ENCODE measurements around the gene BCAS1.

BCAS1 gene

DNA sequence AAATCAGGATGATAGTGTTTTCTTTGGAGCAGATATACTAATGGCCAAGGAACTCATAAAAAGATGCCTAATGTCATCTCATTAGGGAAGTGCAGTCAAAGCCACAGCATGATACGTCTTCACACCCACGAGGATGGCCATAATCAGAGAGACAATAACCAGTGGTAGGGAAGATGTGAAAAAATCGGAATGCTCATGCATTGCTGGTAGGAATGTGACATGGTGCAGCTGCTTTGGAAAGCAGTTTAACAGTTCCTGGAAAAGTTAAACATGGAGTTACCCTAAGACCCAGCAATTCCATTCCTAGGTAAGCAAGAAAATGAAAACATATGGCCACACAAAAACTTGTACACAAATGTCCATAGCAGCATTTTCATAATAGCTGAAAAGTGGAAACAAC, 29.9 kb downstream of the BCAS1 start:
- TF ChIP-seq GATA3 (IDR thresholded peaks at IDR 0.05; ENCODE audit: low read depth, low read length) (no peak), GATA2 (IDR thresholded peaks at IDR 0.05; ENCODE audit: low read depth, low read length) (no peak)

DNA sequence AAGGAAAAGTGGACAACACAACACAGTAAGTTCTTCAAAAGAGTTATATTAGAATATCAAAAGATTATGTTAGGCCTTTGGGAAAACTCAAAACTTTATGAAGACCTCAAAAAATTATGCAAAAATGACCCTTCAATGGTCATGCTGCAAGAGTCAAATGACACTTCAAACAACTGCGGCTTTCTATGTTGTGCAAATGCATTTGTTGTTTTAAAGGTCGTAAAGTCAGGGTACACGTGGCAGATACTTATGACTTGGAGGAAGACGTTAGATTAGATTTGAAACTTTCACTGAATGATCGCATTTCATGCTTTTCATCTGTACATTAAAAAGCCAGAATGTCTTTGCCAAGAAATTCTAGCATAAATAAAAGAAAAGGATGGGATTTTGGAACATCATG, 31.4 kb downstream of the BCAS1 start:
- TF ChIP-seq GATA3 (IDR thresholded peaks at IDR 0.05; ENCODE audit: low read depth, low read length) (no peak), GATA2 (IDR thresholded peaks at IDR 0.05; ENCODE audit: low read depth, low read length) (no peak)

DNA sequence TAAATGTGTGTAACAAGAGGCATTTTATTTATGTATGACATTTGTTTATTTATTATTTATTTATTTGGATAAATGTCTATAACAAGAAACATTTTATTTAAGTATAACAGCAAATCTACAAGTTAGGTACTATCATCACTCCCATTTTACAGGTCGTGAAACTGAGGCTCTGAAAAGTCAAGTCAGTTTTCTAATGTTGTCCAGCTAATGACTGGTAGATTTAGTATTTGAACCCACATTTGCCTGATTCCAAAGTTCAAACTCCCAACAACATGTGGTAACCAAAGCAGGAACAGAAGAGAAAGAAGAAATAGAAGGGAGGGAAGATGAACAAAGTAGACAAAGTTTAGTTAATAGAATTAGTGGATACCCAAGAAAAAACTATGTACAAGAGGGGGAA, 32.9 kb downstream of the BCAS1 start:
- TF ChIP-seq GATA2 (IDR thresholded peaks at IDR 0.05; ENCODE audit: low read depth, low read length) (no peak), GATA3 (IDR thresholded peaks at IDR 0.05; ENCODE audit: low read depth, low read length) (no peak)

DNA sequence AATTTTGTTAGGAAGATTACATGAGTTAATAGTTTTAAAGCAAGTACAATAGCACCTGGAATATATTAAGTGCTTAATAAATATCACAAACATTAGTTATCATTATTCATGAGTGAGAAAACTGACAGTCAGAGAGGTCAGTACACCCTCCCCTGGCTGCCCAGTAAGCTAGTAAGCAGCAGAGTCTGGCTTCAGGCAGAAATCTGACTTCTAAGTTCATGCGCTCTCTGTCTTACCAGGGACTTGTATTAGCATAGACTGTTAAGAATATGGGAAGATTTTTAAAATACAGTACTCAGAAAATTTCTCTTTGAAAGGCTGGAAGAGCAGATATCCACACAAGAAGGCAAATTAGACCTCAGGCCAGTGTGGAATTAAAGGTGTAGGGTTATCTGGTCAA, 40.8 kb downstream of the BCAS1 start:
- TF ChIP-seq GATA2 (IDR thresholded peaks at IDR 0.05; ENCODE audit: low read depth, low read length), result no peak
- TF ChIP-seq GATA3 (IDR thresholded peaks at IDR 0.05; ENCODE audit: low read depth, low read length), result no peak

DNA sequence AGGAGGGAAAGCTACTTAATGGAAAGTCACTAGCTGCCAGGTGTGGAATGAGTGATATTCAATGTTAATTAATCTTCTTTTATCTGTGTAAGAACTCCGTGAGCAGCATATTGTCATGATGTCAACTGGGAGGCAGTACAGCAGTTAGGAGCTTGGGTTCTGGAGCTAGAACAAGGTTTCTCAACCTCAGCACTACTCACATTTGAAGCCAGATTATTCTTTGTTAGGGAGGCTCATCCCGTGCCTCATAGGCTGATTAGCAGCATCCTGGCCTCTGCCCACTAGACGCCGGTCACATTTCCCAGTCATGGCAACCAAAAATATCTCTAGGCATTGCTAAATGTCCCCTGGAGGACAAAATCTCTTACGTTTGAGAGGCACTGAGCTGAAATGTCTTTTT, 41.2 kb downstream of the BCAS1 start:
- no peak for TF ChIP-seq GATA3 (IDR thresholded peaks at IDR 0.05; ENCODE audit: low read depth, low read length)
- TF ChIP-seq GATA2 (IDR thresholded peaks at IDR 0.05; ENCODE audit: low read depth, low read length), result no peak

GRCh38 chr20:54028276-54029011, 42.0 kb downstream of the BCAS1 start:
- TF ChIP-seq GATA2 (IDR thresholded peaks at IDR 0.05; ENCODE audit: low read depth, low read length) (no peak), GATA3 (IDR thresholded peaks at IDR 0.05; ENCODE audit: low read depth, low read length) (no peak)

- no peak for TF ChIP-seq GATA3 (IDR thresholded peaks at IDR 0.05; ENCODE audit: low read depth, low read length)
- no peak for TF ChIP-seq GATA2 (IDR thresholded peaks at IDR 0.05; ENCODE audit: low read depth, low read length)
Observed at GRCh38 chr20:54027704-54028103, 42.7 kb downstream of the BCAS1 start.

DNA sequence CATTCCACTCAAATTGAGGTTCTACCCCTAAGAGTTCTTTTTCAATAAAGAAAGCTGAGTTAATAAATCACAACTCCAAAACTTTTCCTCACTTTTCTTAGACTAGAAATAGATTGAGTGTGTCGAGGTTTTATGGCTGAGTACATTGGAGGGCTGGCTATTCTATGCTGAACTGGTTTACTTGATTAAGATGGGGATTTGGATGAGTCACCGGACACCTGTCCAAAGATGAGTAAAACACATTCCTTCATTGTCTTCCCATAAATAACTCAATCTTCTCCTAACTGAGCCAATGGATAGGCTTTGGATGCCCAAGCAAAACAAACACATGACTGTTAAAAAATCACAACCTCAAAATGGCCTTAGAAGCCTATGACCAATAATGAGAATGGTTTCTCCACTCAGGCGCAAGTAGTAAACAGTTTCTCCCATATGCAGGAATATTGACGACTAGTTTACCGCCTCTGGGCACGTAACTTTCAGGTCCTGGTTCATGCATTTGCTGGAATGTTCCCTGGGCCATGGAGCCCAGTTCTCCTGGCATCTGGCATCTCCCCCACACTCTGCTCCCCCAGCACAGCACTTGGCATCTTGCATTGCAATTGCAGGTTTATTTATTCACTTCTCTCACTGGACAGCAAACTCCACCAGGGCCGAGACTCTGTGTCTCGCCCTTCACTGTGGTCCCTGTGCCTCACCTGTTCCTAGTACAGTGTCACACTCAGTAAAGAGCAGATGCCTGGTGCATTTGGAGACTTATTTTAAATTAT, 43.9 kb downstream of the BCAS1 start:
- no peak for TF ChIP-seq GATA3 (IDR thresholded peaks at IDR 0.05; ENCODE audit: low read depth, low read length)
- no peak for TF ChIP-seq GATA2 (IDR thresholded peaks at IDR 0.05; ENCODE audit: low read depth, low read length)

DNA sequence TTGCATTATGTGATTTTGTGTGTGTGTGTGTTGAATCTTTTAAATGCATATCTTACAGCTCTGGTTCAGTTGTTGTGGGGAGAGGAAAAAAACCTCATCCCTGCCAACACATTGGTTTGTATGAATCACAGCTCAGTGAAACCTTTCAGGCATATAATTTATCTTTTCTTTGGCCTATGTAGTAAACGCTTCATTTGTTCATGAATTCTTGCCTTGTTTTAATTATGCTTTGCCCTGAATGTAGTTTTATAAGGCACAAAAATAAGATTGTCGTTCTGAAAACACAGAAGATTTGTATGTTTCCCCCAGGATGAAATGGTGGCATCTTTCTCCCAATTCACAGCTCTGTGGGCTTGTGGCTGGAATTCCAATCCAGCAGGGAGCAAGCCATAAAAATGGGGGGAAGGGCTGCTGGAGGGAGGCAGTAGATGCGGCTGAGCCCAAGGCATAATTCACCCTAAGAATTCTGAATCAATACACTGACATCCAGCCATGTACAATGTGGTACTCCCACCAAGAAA, 45.1 kb downstream of the BCAS1 start:
- TF ChIP-seq GATA3 (IDR thresholded peaks at IDR 0.05; ENCODE audit: low read depth, low read length), result no peak

GRCh38 chr20:54023406-54023805, 47.0 kb downstream of the BCAS1 start:
- TF ChIP-seq GATA3 (IDR thresholded peaks at IDR 0.05; ENCODE audit: low read depth, low read length) (no peak), GATA2 (IDR thresholded peaks at IDR 0.05; ENCODE audit: low read depth, low read length) (no peak)

- no peak for TF ChIP-seq GATA3 (IDR thresholded peaks at IDR 0.05; ENCODE audit: low read depth, low read length)
Observed at GRCh38 chr20:54021446-54022235, 48.8 kb downstream of the BCAS1 start.

DNA sequence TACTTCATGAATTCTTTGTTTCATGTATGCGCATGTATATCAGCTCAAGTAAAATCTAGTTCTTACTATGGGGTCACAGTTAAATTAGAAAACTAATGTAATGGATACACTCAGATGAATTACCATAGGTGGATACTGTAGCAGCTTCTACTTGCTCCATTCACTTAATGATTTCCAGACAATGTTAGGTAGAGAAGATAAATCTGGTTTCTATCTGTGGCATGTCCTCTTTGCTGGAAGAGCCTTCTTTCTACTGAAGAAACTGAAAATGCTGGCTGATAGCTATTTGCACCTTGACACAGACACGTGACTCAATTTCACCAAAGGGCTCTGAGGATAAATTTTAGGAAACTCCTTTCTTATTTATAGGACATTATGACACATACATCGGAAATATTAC, 49.5 kb downstream of the BCAS1 start:
- no peak for TF ChIP-seq GATA2 (IDR thresholded peaks at IDR 0.05; ENCODE audit: low read depth, low read length)
- no peak for TF ChIP-seq GATA3 (IDR thresholded peaks at IDR 0.05; ENCODE audit: low read depth, low read length)

DNA sequence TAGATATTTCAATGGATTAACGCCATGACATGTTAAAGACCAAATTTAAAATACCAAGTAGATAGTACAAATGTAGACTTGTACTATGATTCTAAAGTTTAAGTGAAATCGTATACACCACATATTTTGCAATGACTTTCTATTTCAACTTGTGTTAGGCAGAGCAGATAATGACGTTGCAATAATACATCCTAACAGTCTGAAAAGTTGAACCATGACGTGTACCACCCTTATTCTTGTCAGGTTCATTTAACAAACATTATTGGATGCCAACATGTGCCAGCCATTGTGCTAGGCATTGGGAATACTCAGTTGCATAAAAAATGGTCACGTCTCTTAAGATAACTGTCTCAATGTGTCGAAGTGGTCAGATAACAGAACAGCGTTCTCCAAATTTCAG, 50.0 kb downstream of the BCAS1 start:
- TF ChIP-seq GATA2 (IDR thresholded peaks at IDR 0.05; ENCODE audit: low read depth, low read length), result no peak
- no peak for TF ChIP-seq GATA3 (IDR thresholded peaks at IDR 0.05; ENCODE audit: low read depth, low read length)

DNA sequence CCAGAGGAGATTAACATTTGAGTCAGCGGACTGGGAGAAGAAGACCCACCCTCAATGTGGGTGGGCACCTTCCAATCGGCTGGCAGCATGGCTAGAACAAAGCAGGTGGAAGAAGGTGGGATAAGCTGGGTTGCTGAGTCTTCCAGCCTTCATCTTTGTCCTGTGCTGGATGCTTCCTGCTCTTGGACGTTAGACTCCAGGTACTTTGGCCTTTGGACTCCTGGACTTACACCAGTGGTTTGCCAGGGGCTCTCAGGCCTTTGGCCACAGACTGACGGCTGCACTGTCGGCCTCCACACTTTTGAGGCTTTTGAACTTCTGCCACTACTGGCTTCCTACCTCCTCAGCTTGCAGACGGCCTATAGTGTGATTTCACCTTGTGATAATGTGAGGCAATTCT, 50.8 kb downstream of the BCAS1 start:
- TF ChIP-seq GATA2 (IDR thresholded peaks at IDR 0.05; ENCODE audit: low read depth, low read length) (no peak), GATA3 (IDR thresholded peaks at IDR 0.05; ENCODE audit: low read depth, low read length) (no peak)

Measured in SH-SY5Y (cell line).